PFSK-1 (cell line): Measurements from ENCODE around the gene RIMS4.

ENCODE experiments used
- FOXP2 ChIP-seq: optimal IDR thresholded peaks from 2 replicates; pipeline ENCODE3; 2011; ENCODE audit warnings: borderline replicate concordance, control low read depth, inconsistent platforms; ENCODE audit not compliant: insufficient read depth; ENCODE audit errors: extremely low read length, extremely low read depth
- POLR2AphosphoS5 ChIP-seq: IDR thresholded peaks from 2 replicates; pipeline ENCODE4 v1.6.1; 2012; ENCODE audit warnings: low read depth, mild to moderate bottlenecking, control low read depth, low read length, moderate library complexity
- SIN3A ChIP-seq: IDR thresholded peaks from 2 replicates; pipeline ENCODE4 v1.6.1; 2012; ENCODE audit warnings: mild to moderate bottlenecking, low read length, moderate library complexity, borderline replicate concordance; ENCODE audit not compliant: insufficient read depth
- TAF1 ChIP-seq: IDR thresholded peaks from 2 replicates; pipeline ENCODE4 v1.6.1; 2012; ENCODE audit warnings: low read length, control low read depth, borderline replicate concordance; ENCODE audit not compliant: insufficient read depth
- TF ChIP-seq, protein P1 (sequence below), 2 experiments: IDR thresholded peaks; 2 replicates each; pipeline versions ENCODE4 v1.6.1 to v1.8.0; 2011 to 2012; ENCODE audit warnings: low read depth in 2 of 2, low read length in 2 of 2, control low read depth in 1 of 2, inconsistent platforms in 1 of 2, mild to moderate bottlenecking in 1 of 2, moderate library complexity in 1 of 2; ENCODE audit not compliant: insufficient read depth in 1 of 2

DNA sequence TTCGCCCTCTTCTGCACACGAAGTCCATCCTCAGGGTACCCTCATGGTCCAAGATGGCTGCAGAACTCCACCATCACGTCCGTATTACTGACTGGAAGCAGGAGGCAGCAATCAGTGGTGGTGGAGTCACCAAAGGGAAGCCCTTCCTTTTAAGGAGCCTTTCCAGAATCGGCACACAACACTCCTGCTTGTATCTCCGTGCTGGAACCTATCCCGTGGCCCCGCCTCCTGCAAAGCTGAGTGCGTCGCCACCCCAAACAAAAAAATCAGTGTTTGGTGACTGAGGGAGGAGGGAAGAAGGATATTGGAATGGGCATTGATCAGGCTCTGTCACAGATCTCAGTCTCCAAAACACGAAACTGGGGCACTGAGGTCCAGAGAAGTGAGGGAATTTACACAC, 101.0 kb downstream of the RIMS4 start:
- TF ChIP-seq TAF1 (no peak), POLR2AphosphoS5 (no peak), SIN3A (no peak), FOXP2 (no peak)
- TF ChIP-seq, protein P1, sequence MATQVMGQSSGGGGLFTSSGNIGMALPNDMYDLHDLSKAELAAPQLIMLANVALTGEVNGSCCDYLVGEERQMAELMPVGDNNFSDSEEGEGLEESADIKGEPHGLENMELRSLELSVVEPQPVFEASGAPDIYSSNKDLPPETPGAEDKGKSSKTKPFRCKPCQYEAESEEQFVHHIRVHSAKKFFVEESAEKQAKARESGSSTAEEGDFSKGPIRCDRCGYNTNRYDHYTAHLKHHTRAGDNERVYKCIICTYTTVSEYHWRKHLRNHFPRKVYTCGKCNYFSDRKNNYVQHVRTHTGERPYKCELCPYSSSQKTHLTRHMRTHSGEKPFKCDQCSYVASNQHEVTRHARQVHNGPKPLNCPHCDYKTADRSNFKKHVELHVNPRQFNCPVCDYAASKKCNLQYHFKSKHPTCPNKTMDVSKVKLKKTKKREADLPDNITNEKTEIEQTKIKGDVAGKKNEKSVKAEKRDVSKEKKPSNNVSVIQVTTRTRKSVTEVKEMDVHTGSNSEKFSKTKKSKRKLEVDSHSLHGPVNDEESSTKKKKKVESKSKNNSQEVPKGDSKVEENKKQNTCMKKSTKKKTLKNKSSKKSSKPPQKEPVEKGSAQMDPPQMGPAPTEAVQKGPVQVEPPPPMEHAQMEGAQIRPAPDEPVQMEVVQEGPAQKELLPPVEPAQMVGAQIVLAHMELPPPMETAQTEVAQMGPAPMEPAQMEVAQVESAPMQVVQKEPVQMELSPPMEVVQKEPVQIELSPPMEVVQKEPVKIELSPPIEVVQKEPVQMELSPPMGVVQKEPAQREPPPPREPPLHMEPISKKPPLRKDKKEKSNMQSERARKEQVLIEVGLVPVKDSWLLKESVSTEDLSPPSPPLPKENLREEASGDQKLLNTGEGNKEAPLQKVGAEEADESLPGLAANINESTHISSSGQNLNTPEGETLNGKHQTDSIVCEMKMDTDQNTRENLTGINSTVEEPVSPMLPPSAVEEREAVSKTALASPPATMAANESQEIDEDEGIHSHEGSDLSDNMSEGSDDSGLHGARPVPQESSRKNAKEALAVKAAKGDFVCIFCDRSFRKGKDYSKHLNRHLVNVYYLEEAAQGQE (IDR thresholded peaks at IDR 0.05; ENCODE audit: insufficient read depth in 1 of 2, low read depth in 2 of 2, low read length in 2 of 2) = no peak
